Liver (tissue), 9 donors: ENCODE data around the gene TCERG1L. TPM values are rescaled to one million over a fixed set of nuclear protein-coding genes. Genes with fewer than 3 reads are reported as not detected.

ENCODE experiments used
- DNase-seq: peaks from one replicate; pipeline ENCODE4 v3.0.0-alpha.2; 2017; ENCODE audit warnings: low spot score
- H3K27ac ChIP-seq, 2 donors: one replicate each; pipeline ENCODE4 v1.7.0; 2013; ENCODE audit warnings: inconsistent platforms in 2 of 2, low read length in 2 of 2, control low read depth in 1 of 2, low read depth in 1 of 2, mild to moderate bottlenecking in 1 of 2
- H3K27me3 ChIP-seq, 4 donors: one replicate each; pipeline versions ENCODE4 v1.6.1 to v1.7.0; 2013; ENCODE audit warnings: low read length in 3 of 4, inconsistent platforms in 1 of 4, mild to moderate bottlenecking in 1 of 4, moderate library complexity in 1 of 4; ENCODE audit not compliant: control insufficient read depth in 4 of 4, insufficient read depth in 4 of 4
- H3K36me3 ChIP-seq, 4 donors: one replicate each; pipeline versions ENCODE4 v1.6.1 to v1.7.0; 2013; ENCODE audit warnings: low read length in 3 of 4, mild to moderate bottlenecking in 3 of 4, low read depth in 1 of 4, moderate library complexity in 1 of 4; ENCODE audit not compliant: control insufficient read depth in 4 of 4, insufficient read depth in 3 of 4
- H3K4me1 ChIP-seq, 4 donors: one replicate each; pipeline versions ENCODE4 v1.6.1 to v1.7.0; 2013; ENCODE audit warnings: low read length in 3 of 4, mild to moderate bottlenecking in 3 of 4, moderate library complexity in 1 of 4; ENCODE audit not compliant: control insufficient read depth in 4 of 4, insufficient read depth in 4 of 4
- H3K4me3 ChIP-seq, 3 donors: one replicate each; pipeline versions ENCODE4 v1.6.1 to v1.7.0; 2013; ENCODE audit warnings: low read length in 3 of 3, control low read depth in 1 of 3, low read depth in 1 of 3, mild to moderate bottlenecking in 1 of 3
- H3K9ac ChIP-seq, 2 donors: one replicate each; pipeline ENCODE4 v1.7.0; 2013; ENCODE audit warnings: low read length in 2 of 2, mild to moderate bottlenecking in 2 of 2, moderate library complexity in 2 of 2, control low read depth in 1 of 2, low read depth in 1 of 2
- H3K9me3 ChIP-seq, 4 donors: one replicate each; pipeline versions ENCODE4 v1.6.1 to v1.7.0; 2013; ENCODE audit warnings: low read length in 3 of 4; ENCODE audit not compliant: control insufficient read depth in 4 of 4
- CTCF ChIP-seq: fragments of 150-350 bp; IDR thresholded peaks from 2 replicates; pipeline ENCODE4 v1.5.1; 2017; ENCODE audit warnings: improper control_type of control experiment, low read depth, low read length; ENCODE audit not compliant: missing input control
- EGR1 ChIP-seq, 2 donors: IDR thresholded peaks; 2 replicates each; pipeline ENCODE4 v1.6.1; 2016 to 2018; ENCODE audit warnings: antibody characterized with exemption in 2 of 2, low read depth in 2 of 2
- FOXA1 ChIP-seq: IDR thresholded peaks from 2 replicates; pipeline ENCODE4 v1.6.1; 2016; ENCODE audit warnings: antibody characterized with exemption
- GABPA ChIP-seq, 2 donors: IDR thresholded peaks in 1 of 2; conservative IDR thresholded peaks in 1 of 2; 2 replicates each; pipeline ENCODE4 v1.6.1; 2016; ENCODE audit warnings: antibody characterized with exemption in 2 of 2, mild to moderate bottlenecking in 1 of 2, moderate library complexity in 1 of 2
- HNF4A ChIP-seq, 2 donors: conservative IDR thresholded peaks; 2 replicates each; pipeline ENCODE4 v1.6.1; 2016; ENCODE audit warnings: antibody characterized with exemption in 2 of 2, mild to moderate bottlenecking in 2 of 2
- HNF4G ChIP-seq: IDR thresholded peaks from 2 replicates; pipeline ENCODE4 v1.6.1; 2016; ENCODE audit warnings: antibody characterized with exemption
- JUND ChIP-seq, 2 donors: IDR thresholded peaks; 2 replicates each; pipeline ENCODE4 v1.6.1; 2016; ENCODE audit warnings: antibody characterized with exemption in 2 of 2
- NR2F2 ChIP-seq: IDR thresholded peaks from 2 replicates; pipeline ENCODE4 v1.6.1; 2016; ENCODE audit warnings: antibody characterized with exemption
- RAD21 ChIP-seq, 2 donors: IDR thresholded peaks; 2 replicates each; pipeline ENCODE4 v1.6.1; 2016; ENCODE audit warnings: antibody characterized with exemption in 2 of 2, mild to moderate bottlenecking in 2 of 2
- RXRA ChIP-seq, 2 donors: IDR thresholded peaks; 2 replicates each; pipeline ENCODE4 v1.6.1; 2017 to 2018; ENCODE audit warnings: antibody characterized with exemption in 2 of 2, mild to moderate bottlenecking in 1 of 2
- SP1 ChIP-seq: IDR thresholded peaks from 2 replicates; pipeline ENCODE4 v1.6.1; 2018; ENCODE audit warnings: antibody characterized with exemption, mild to moderate bottlenecking
- TAF1 ChIP-seq: conservative IDR thresholded peaks from 2 replicates; pipeline ENCODE4 v1.6.1; 2016; ENCODE audit warnings: antibody characterized with exemption, mild to moderate bottlenecking
- YY1 ChIP-seq: IDR thresholded peaks from 2 replicates; pipeline ENCODE4 v1.6.1; 2016; ENCODE audit warnings: antibody characterized with exemption, mild to moderate bottlenecking
- WGBS: extraction: QIAGEN DNeasy Blood & Tissue Kit; methylation state at CpG from one replicate; pipeline ENCODE4 v1.1.7; 2013; 5-methylcytosine and 5-hydroxymethylcytosine counted together
- polyA plus RNA-seq, 2 donors: library from polyadenylated mRNA; stranded (reverse) in 1 of 2; unstranded in 1 of 2; fragments of 200-250 nt in 1 of 2; fragments of >200 nt in 1 of 2; fragmentation: Nextera tagmentation in 1 of 2; extraction: Ambion mirVana in 1 of 2; gene quantifications; one replicate each; pipeline versions ENCODE4 v1.2.1 to v1.2.3, GENCODE V29; 2013 to 2015
- total RNA-seq, 2 donors: library from RNA; depleted of rRNA; stranded (reverse); fragments of >200 nt; gene quantifications; one replicate each; pipeline ENCODE4 v1.2.3, GENCODE V29; 2014
- TF ChIP-seq, protein P1 (sequence below): IDR thresholded peaks from 2 replicates; pipeline ENCODE4 v1.6.1; 2016; ENCODE audit warnings: antibody characterized with exemption, mild to moderate bottlenecking
- TF ChIP-seq, protein P2 (sequence below): IDR thresholded peaks from 2 replicates; pipeline ENCODE4 v1.6.1; 2016; ENCODE audit warnings: antibody characterized with exemption
- TF ChIP-seq, protein P3 (sequence below): IDR thresholded peaks from 2 replicates; pipeline ENCODE4 v1.6.1; 2016; ENCODE audit warnings: antibody characterized with exemption
- donor health status: healthy.
- donor health status: healthy.
- donor health status: healthy.
- donor health status: healthy.
- donor health status: healthy.

The TCERG1L gene
- total and polyA plus RNA-seq, 4 donors, result not detected

- no peak for TF ChIP-seq EGR1 (IDR thresholded peaks at IDR 0.05; ENCODE audit: low read depth in 2 of 2)
- no peak for TF ChIP-seq JUND (IDR thresholded peaks at IDR 0.05)
- TF ChIP-seq YY1, result no peak
- TF ChIP-seq, protein P1, sequence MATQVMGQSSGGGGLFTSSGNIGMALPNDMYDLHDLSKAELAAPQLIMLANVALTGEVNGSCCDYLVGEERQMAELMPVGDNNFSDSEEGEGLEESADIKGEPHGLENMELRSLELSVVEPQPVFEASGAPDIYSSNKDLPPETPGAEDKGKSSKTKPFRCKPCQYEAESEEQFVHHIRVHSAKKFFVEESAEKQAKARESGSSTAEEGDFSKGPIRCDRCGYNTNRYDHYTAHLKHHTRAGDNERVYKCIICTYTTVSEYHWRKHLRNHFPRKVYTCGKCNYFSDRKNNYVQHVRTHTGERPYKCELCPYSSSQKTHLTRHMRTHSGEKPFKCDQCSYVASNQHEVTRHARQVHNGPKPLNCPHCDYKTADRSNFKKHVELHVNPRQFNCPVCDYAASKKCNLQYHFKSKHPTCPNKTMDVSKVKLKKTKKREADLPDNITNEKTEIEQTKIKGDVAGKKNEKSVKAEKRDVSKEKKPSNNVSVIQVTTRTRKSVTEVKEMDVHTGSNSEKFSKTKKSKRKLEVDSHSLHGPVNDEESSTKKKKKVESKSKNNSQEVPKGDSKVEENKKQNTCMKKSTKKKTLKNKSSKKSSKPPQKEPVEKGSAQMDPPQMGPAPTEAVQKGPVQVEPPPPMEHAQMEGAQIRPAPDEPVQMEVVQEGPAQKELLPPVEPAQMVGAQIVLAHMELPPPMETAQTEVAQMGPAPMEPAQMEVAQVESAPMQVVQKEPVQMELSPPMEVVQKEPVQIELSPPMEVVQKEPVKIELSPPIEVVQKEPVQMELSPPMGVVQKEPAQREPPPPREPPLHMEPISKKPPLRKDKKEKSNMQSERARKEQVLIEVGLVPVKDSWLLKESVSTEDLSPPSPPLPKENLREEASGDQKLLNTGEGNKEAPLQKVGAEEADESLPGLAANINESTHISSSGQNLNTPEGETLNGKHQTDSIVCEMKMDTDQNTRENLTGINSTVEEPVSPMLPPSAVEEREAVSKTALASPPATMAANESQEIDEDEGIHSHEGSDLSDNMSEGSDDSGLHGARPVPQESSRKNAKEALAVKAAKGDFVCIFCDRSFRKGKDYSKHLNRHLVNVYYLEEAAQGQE, result no peak
- TF ChIP-seq TAF1, result no peak
- TF ChIP-seq NR2F2, result no peak
- no peak for TF ChIP-seq HNF4G
- TF ChIP-seq RAD21 (IDR thresholded peaks at IDR 0.05), result no peak
- TF ChIP-seq GABPA (IDR thresholded peaks at IDR 0.05 in 1 of 2, conservative IDR thresholded peaks at IDR 0.05 in 1 of 2), result no peak
- TF ChIP-seq CTCF, result no peak
- TF ChIP-seq FOXA1, result no peak
- no peak for TF ChIP-seq HNF4A (conservative IDR thresholded peaks at IDR 0.05)
- Histone ChIP-seq H3K4me1 (no peaks in the 10 kb centered on the region), H3K36me3 (no peaks in the 10 kb centered on the region), H3K27me3 (no peaks in the 10 kb centered on the region), H3K27ac (no peak overlapping the region), H3K9ac (no peak overlapping the region), H3K4me3 (no peak overlapping the region), H3K9me3 (no peaks in the 10 kb centered on the region)
- WGBS, result 72% methylated on average over 15 of the region's 15 CpGs
- DNase-seq, result no peak
These were observed 136.6 kb downstream of the TCERG1L start for GRCh38 chr10:131174651-131175540.

GRCh38 chr10:131174211-131174565, 137.3 kb downstream of the TCERG1L start:
- 64% methylated on average over 13 of the region's 13 CpGs for WGBS
- Histone ChIP-seq H3K9ac (no peak overlapping the region), H3K4me3 (no peak overlapping the region), H3K9me3 (no peaks in the 10 kb centered on the region), H3K36me3 (no peaks in the 10 kb centered on the region), H3K27me3 (no peaks in the 10 kb centered on the region), H3K27ac (no peak overlapping the region), H3K4me1 (no peaks in the 10 kb centered on the region)
- TF ChIP-seq FOXA1, result no peak
- no peak for TF ChIP-seq EGR1 (IDR thresholded peaks at IDR 0.05; ENCODE audit: low read depth in 2 of 2)
- no peak for TF ChIP-seq JUND (IDR thresholded peaks at IDR 0.05)
- TF ChIP-seq RXRA (IDR thresholded peaks at IDR 0.05), result no peak
- TF ChIP-seq, protein P2, sequence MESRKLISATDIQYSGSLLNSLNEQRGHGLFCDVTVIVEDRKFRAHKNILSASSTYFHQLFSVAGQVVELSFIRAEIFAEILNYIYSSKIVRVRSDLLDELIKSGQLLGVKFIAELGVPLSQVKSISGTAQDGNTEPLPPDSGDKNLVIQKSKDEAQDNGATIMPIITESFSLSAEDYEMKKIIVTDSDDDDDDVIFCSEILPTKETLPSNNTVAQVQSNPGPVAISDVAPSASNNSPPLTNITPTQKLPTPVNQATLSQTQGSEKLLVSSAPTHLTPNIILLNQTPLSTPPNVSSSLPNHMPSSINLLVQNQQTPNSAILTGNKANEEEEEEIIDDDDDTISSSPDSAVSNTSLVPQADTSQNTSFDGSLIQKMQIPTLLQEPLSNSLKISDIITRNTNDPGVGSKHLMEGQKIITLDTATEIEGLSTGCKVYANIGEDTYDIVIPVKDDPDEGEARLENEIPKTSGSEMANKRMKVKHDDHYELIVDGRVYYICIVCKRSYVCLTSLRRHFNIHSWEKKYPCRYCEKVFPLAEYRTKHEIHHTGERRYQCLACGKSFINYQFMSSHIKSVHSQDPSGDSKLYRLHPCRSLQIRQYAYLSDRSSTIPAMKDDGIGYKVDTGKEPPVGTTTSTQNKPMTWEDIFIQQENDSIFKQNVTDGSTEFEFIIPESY, result no peak
- TF ChIP-seq YY1, result no peak
- TF ChIP-seq, protein P3, sequence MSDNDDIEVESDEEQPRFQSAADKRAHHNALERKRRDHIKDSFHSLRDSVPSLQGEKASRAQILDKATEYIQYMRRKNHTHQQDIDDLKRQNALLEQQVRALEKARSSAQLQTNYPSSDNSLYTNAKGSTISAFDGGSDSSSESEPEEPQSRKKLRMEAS, result no peak
- no peak for TF ChIP-seq HNF4A (conservative IDR thresholded peaks at IDR 0.05)
- TF ChIP-seq HNF4G, result no peak
- TF ChIP-seq, protein P1, result no peak
- no peak for TF ChIP-seq SP1
- no peak for TF ChIP-seq RAD21 (IDR thresholded peaks at IDR 0.05)
- no peak for TF ChIP-seq TAF1
- no peak for DNase-seq
